OCI-LY1 (cell line): ENCODE results near the gene NOS3.
"Not testable (repeated sequence)": the region's sequence is repeated elsewhere in the genome, so short reads cannot be mapped to it uniquely, and the experiment has no call there.

ENCODE experiments used
- H2AFZ ChIP-seq: fragments of 200-600 bp; sonication (generic), shearing (Covaris generic); 2 replicates; pipeline ENCODE4 v1.6.0; 2014; ENCODE audit warnings: antibody characterized with exemption, mild to moderate bottlenecking, low read length
- H3F3A ChIP-seq: fragments of 200-600 bp; sonication (generic), shearing (Covaris generic); 2 replicates; pipeline ENCODE4 v1.6.0; 2014; ENCODE audit warnings: mild to moderate bottlenecking, antibody characterized with exemption, low read length, moderate library complexity; ENCODE audit not compliant: insufficient read depth
- H3K27ac ChIP-seq: fragments of 200-600 bp; sonication (generic); 2 replicates; pipeline ENCODE4 v1.5.1; 2014; ENCODE audit warnings: low read length, mixed run types, mild to moderate bottlenecking, low read depth; ENCODE audit not compliant: poor library complexity, severe bottlenecking
- H3K27me3 ChIP-seq: fragments of 200-600 bp; sonication (generic); 2 replicates; pipeline ENCODE4 v1.6.0; 2014; ENCODE audit warnings: antibody characterized with exemption, mild to moderate bottlenecking, low read length, moderate library complexity; ENCODE audit not compliant: insufficient read depth
- H3K36me3 ChIP-seq: fragments of 200-600 bp; sonication (generic); 2 replicates; pipeline ENCODE4 v1.6.1; 2014; ENCODE audit warnings: mild to moderate bottlenecking, antibody characterized with exemption, low read length, moderate library complexity, mixed read lengths; ENCODE audit not compliant: insufficient read depth
- H3K4me1 ChIP-seq: fragments of 200-600 bp; sonication (generic); 2 replicates; pipeline ENCODE4 v1.5.1; 2014; ENCODE audit warnings: mild to moderate bottlenecking, low read length, moderate library complexity; ENCODE audit not compliant: insufficient read depth, severe bottlenecking
- H3K4me2 ChIP-seq: fragments of 200-600 bp; sonication (generic), shearing (Covaris generic); 2 replicates; pipeline ENCODE4 v1.6.1; 2014; ENCODE audit warnings: low read length
- H3K4me3 ChIP-seq: fragments of 200-600 bp; sonication (generic); 2 replicates; pipeline ENCODE4 v1.5.1; 2014; ENCODE audit warnings: low read length, low read depth, mild to moderate bottlenecking, mixed read lengths; ENCODE audit not compliant: poor library complexity, severe bottlenecking
- H3K79me2 ChIP-seq: fragments of 200-600 bp; shearing (Covaris generic); 2 replicates; pipeline ENCODE4 v1.6.1; 2016; ENCODE audit warnings: mixed run types, low read length, mixed read lengths; ENCODE audit not compliant: insufficient read depth
- H3K9ac ChIP-seq: fragments of 200-600 bp; sonication (generic), shearing (Covaris generic); 2 replicates; pipeline ENCODE4 v1.6.1; 2014; ENCODE audit warnings: mild to moderate bottlenecking, low read length, mixed read lengths
- H3K9me2 ChIP-seq: fragments of 200-600 bp; sonication (generic), shearing (Covaris generic); 2 replicates; pipeline ENCODE4 v1.6.1; 2014; ENCODE audit warnings: low read depth, mild to moderate bottlenecking, low read length, mixed read lengths
- H3K9me3 ChIP-seq: fragments of 200-600 bp; shearing (Covaris generic); 2 replicates; pipeline ENCODE4 v1.6.1; 2014; ENCODE audit warnings: low read length, mixed read lengths
- H4K20me1 ChIP-seq: fragments of 200-600 bp; sonication (generic), shearing (Covaris generic); 2 replicates; pipeline ENCODE4 v1.6.0; 2016; ENCODE audit warnings: mild to moderate bottlenecking, low read length; ENCODE audit not compliant: insufficient read depth
- CTCF ChIP-seq: fragments of 200-600 bp; sonication (generic), shearing (Covaris generic); IDR thresholded peaks from 2 replicates; pipeline ENCODE4 v1.5.1; 2017; ENCODE audit warnings: mild to moderate bottlenecking, antibody characterized with exemption, low read length, moderate library complexity, mixed read lengths
- EZH2 ChIP-seq: fragments of 200-600 bp; sonication (generic), shearing (Covaris generic); IDR thresholded peaks from 2 replicates; pipeline ENCODE4 v1.8.0; 2017; ENCODE audit warnings: borderline replicate concordance, mixed run types, mild to moderate bottlenecking, antibody characterized with exemption, low read length, moderate library complexity, mixed read lengths

The NOS3 gene

GRCh38 chr7:151010307-151011096, 19.7 kb downstream of the NOS3 start:
- H3K27me3 ChIP-seq = peaks cover 4% of the 10 kb centered on the region; the same call in 1 of the 2 replicates
- no peaks in the 10 kb centered on the region for H3K9me2 ChIP-seq
- H3K4me3 ChIP-seq = no peak overlapping the region
- H3K36me3 ChIP-seq = no peaks in the 10 kb centered on the region
- H3F3A ChIP-seq = no peaks in the 10 kb centered on the region
- no peaks in the 10 kb centered on the region for H3K9me3 ChIP-seq
- H3K27ac ChIP-seq = no peak overlapping the region
- no peak overlapping the region for H2AFZ ChIP-seq
- no peaks in the 10 kb centered on the region for H3K79me2 ChIP-seq
- no peaks in the 10 kb centered on the region for H4K20me1 ChIP-seq
- TF ChIP-seq CTCF (no peak), EZH2 (no peak)
- H3K9ac ChIP-seq = no peak overlapping the region
- no peak overlapping the region for H3K4me2 ChIP-seq
- peaks cover 20% of the 10 kb centered on the region for H3K4me1 ChIP-seq

- no peak overlapping the region for H3K4me2 ChIP-seq
- no peaks in the 10 kb centered on the region for H4K20me1 ChIP-seq
- TF ChIP-seq EZH2 (no peak), CTCF (no peak)
- H3K27me3 ChIP-seq = peaks cover 5% of the 10 kb centered on the region; the same call in 1 of the 2 replicates
- H2AFZ ChIP-seq = no peak overlapping the region
- peaks cover 20% of the 10 kb centered on the region for H3K4me1 ChIP-seq
- no peak overlapping the region for H3K27ac ChIP-seq
- no peaks in the 10 kb centered on the region for H3K9me3 ChIP-seq
- no peaks in the 10 kb centered on the region for H3K9me2 ChIP-seq
- no peaks in the 10 kb centered on the region for H3F3A ChIP-seq
- no peak overlapping the region for H3K4me3 ChIP-seq
- no peak overlapping the region for H3K9ac ChIP-seq
- H3K79me2 ChIP-seq = no peaks in the 10 kb centered on the region
- H3K36me3 ChIP-seq = no peaks in the 10 kb centered on the region
Observed at GRCh38 chr7:151011097-151011409, 20.2 kb downstream of the NOS3 start.

GRCh38 chr7:151011616-151012015, 20.8 kb downstream of the NOS3 start:
- not testable (repeated sequence) for H3K9me2 ChIP-seq, H3K36me3 ChIP-seq, H3K4me2 ChIP-seq, H3F3A ChIP-seq, H2AFZ ChIP-seq, H3K4me3 ChIP-seq, H3K9ac ChIP-seq, H4K20me1 ChIP-seq, H3K9me3 ChIP-seq, H3K27ac ChIP-seq, H3K79me2 ChIP-seq
- peaks cover 20% of the 10 kb centered on the region for H3K4me1 ChIP-seq
- peaks cover 11% of the 10 kb centered on the region; the same call in 1 of the 2 replicates for H3K27me3 ChIP-seq
